NCI-H2196 (cell line): ENCODE measurements around the gene BCAN.
"Not testable (repeated sequence)": the region's sequence is repeated elsewhere in the genome, so short reads cannot be mapped to it uniquely, and the experiment has no call there.

Experiments
- DNase-seq: peaks from one replicate; lab custom pipeline; 2025; ENCODE audit not compliant: unreplicated experiment; lab: John Stamatoyannopoulos, UW

Gene BCAN

GRCh38 chr1:156615946-156616345, 26.0 kb upstream of the BCAN start:
- DNase-seq = no peak

- DNase-seq = peak; percentile 64
Measured at GRCh38 chr1:156616463-156616862, 25.5 kb upstream of the BCAN start.

GRCh38 chr1:156618853-156619581, 22.9 kb upstream of the BCAN start, which contains the start of gene HAPLN2:
TSS of gene HAPLN2 (plus strand) at chr1:156619415. CDS start at chr1:156623491, 4,076 bp downstream.
- peak; percentile 42 for DNase-seq

GRCh38 chr1:156619582-156619955, 22.3 kb upstream of the BCAN start:
- DNase-seq = no peak

- DNase-seq = no peak
Measured at GRCh38 chr1:156622581-156623297, 19.2 kb upstream of the BCAN start.

GRCh38 chr1:156623946-156624813, 17.7 kb upstream of the BCAN start:
- peak; percentile 67 for DNase-seq

GRCh38 chr1:156624814-156625435, 17.0 kb upstream of the BCAN start:
- DNase-seq = no peak

- DNase-seq = peak; percentile 77
Measured at GRCh38 chr1:156625436-156626078, 16.4 kb upstream of the BCAN start.

- DNase-seq = no peak
Measured at GRCh38 chr1:156626079-156626438, 15.9 kb upstream of the BCAN start.

- peak; percentile 47 for DNase-seq
Measured at GRCh38 chr1:156627313-156627880, 14.5 kb upstream of the BCAN start.

GRCh38 chr1:156629823-156630449, 12.0 kb upstream of the BCAN start:
- DNase-seq = peak; percentile 40

- DNase-seq = not testable (repeated sequence)
Measured at GRCh38 chr1:156631152-156631551, 10.8 kb upstream of the BCAN start.

GRCh38 chr1:156632355-156632754, 9.6 kb upstream of the BCAN start:
- DNase-seq = no peak

GRCh38 chr1:156638189-156638985, 3.5 kb upstream of the BCAN start:
- no peak for DNase-seq

- DNase-seq = peak; percentile 77
Measured at GRCh38 chr1:156639601-156640101, 2.3 kb upstream of the BCAN start.

GRCh38 chr1:156640842-156641706, 843 bp upstream of the BCAN start:
- no peak for DNase-seq

GRCh38 chr1:156642265-156643048, 540 bp downstream of the BCAN start:
- DNase-seq = no peak
